Uterus (tissue), 4 donors: ENCODE results near the gene DPPA5. TPM values are rescaled to one million over a fixed set of nuclear protein-coding genes. Genes with fewer than 3 reads are reported as not detected.

Source experiments
- DNase-seq, 2 donors: peaks; one replicate each; pipeline ENCODE4 v3.0.0-alpha.2; 2019 to 2020
- H3K27ac ChIP-seq, 2 donors: fragments of 200-600 bp; sonication (generic); 1 replicate in 1 of 2; 2 replicates in 1 of 2; pipeline ENCODE4 v1.5.1; 2016 to 2018
- H3K27me3 ChIP-seq, 2 donors: fragments of 200-600 bp; sonication (generic); one replicate each; pipeline ENCODE4 v1.5.1; 2018 to 2019; ENCODE audit warnings: control low read depth in 1 of 2
- H3K36me3 ChIP-seq, 2 donors: fragments of 200-600 bp; sonication (generic); one replicate each; pipeline ENCODE4 v1.5.1; 2019; ENCODE audit warnings: control low read depth in 1 of 2
- H3K4me1 ChIP-seq, 2 donors: fragments of 200-600 bp; sonication (generic); one replicate each; pipeline ENCODE4 v1.5.1; 2018 to 2019; ENCODE audit warnings: control low read depth in 1 of 2
- H3K4me3 ChIP-seq, 2 donors: fragments of 200-600 bp; sonication (generic); 1 replicate in 1 of 2; 2 replicates in 1 of 2; pipeline ENCODE4 v1.5.1; 2018 to 2019; ENCODE audit warnings: mild to moderate bottlenecking in 1 of 2
- H3K9me3 ChIP-seq, 2 donors: fragments of 200-600 bp; sonication (generic); one replicate each; pipeline ENCODE4 v1.5.1; 2019; ENCODE audit warnings: control low read depth in 1 of 2
- POLR2A ChIP-seq, 2 donors: fragments of 450-650 bp; IDR thresholded peaks; one replicate each; pipeline ENCODE4 v1.6.1; 2016; ENCODE audit warnings: antibody characterized with exemption in 2 of 2, mild to moderate bottlenecking in 1 of 2, moderate library complexity in 1 of 2
- intact Hi-C: fragments of 100-400 bp; cut with DNase I; formaldehyde crosslinking; loops from one replicate; pipeline ENCODE4 v1.15.1; 2023; ENCODE audit warnings: low total_unique reads
- total RNA-seq, 4 donors: library from RNA; depleted of rRNA in 3 of 4; stranded (reverse); fragments of >200 nt in 3 of 4; gene quantifications; one replicate each; pipeline versions ENCODE4 v1.1.0 to v1.2.4, GENCODE V29; 2014 to 2023
- TF ChIP-seq, protein P1 (sequence below), 4 experiments: fragments of 200-600 bp in 2 of 4; fragments of 450-650 bp in 2 of 4; sonication (generic) in 2 of 4; IDR thresholded peaks; one replicate each; pipeline ENCODE4 v1.5.1; 2016 to 2019; ENCODE audit warnings: antibody characterized with exemption in 4 of 4, mild to moderate bottlenecking in 2 of 4, moderate library complexity in 1 of 4
- donor health status: DM: yes; HTN: yes; CAD: no.

The DPPA5 gene
- total RNA-seq, 4 donors from 2014 or later: not detected

DNA sequence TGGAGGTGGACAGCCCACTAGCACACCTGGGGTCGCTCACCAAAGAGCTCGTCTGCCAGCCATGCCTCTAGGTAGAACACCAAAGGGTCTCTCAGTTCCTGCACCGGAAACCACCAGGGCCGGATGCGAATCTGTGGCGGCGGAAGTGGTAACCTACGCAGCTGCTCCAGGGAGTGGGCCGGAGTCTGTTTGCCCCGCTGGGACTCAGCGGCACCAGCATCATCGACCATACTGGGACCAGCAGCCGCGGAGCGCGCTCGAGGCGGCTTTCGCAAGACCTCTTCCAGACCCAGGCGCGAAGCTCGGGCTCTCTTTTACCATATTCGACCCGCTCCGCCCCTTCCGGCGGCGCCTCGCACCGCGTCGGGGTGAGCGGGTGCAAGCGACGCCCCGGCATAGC is 15.5 kb upstream of the DPPA5 start, which contains the start of gene OOEP:
OOEP (minus strand) TSS at position 335 of the 400 bp plus-strand sequence; CDS start at position 230, 105 bp downstream.
- H3K4me3 ChIP-seq: no peak within 1 kb of the TSS
- no peaks in the 10 kb centered on the region for H3K4me1 ChIP-seq
- H3K27me3 ChIP-seq: no peaks in the 10 kb centered on the region
- intact Hi-C loops: no loop called here
- H3K27ac ChIP-seq: no peak within 1 kb of the TSS
- no peaks in the 10 kb centered on the region for H3K36me3 ChIP-seq
- no peaks in the 10 kb centered on the region for H3K9me3 ChIP-seq
- DNase-seq: no peak
- TF ChIP-seq, protein P1, sequence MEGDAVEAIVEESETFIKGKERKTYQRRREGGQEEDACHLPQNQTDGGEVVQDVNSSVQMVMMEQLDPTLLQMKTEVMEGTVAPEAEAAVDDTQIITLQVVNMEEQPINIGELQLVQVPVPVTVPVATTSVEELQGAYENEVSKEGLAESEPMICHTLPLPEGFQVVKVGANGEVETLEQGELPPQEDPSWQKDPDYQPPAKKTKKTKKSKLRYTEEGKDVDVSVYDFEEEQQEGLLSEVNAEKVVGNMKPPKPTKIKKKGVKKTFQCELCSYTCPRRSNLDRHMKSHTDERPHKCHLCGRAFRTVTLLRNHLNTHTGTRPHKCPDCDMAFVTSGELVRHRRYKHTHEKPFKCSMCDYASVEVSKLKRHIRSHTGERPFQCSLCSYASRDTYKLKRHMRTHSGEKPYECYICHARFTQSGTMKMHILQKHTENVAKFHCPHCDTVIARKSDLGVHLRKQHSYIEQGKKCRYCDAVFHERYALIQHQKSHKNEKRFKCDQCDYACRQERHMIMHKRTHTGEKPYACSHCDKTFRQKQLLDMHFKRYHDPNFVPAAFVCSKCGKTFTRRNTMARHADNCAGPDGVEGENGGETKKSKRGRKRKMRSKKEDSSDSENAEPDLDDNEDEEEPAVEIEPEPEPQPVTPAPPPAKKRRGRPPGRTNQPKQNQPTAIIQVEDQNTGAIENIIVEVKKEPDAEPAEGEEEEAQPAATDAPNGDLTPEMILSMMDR (IDR thresholded peaks at IDR 0.05): no peak
- TF ChIP-seq POLR2A (IDR thresholded peaks at IDR 0.05): no peak

DNA sequence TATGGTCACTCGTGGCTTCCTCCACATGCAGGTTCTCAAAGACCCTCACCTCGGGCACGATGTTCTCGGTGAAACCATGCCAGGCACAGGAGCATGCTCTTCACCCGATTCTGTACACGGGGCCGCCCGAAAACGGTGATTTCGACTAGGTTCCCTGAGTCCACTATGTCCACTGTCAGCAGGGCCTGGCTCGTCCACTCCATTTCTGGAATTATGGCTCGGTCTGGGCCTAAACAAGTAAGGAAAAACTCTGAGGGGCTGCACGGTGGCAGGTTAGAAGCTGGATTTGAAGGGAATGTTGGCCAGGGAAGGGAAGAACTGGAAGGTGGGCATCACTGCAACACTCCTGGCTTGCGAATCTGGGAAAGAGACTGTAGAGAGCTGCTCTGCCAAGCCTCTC is 15.1 kb upstream of the DPPA5 start:
- H3K27ac ChIP-seq: no peak overlapping the region
- no peaks in the 10 kb centered on the region for H3K36me3 ChIP-seq
- H3K9me3 ChIP-seq: no peaks in the 10 kb centered on the region
- no peak for DNase-seq
- TF ChIP-seq POLR2A (IDR thresholded peaks at IDR 0.05): no peak
- TF ChIP-seq, protein P1 (IDR thresholded peaks at IDR 0.05): no peak
- intact Hi-C loops: no loop called here
- H3K27me3 ChIP-seq: no peaks in the 10 kb centered on the region
- H3K4me1 ChIP-seq: no peaks in the 10 kb centered on the region
- H3K4me3 ChIP-seq: no peak overlapping the region

DNA sequence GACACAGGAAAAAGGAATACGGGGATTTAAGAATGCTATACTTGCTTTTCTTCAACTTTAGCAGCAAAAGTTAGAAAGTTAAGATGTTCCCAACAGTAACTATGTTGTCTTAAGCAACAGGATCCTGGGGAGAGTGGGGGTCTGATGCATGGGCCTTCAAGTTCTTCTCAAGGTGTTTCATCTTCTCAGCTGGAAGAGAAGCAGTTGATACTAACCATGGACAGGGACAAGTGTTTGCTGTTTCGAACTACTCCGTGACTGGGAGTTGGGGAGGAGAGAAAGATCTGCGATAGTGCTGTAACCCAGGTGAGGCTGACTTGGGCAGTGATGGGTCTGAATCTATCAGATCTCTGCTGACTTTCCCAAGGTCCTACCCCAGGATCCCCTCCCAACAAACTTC is 14.6 kb upstream of the DPPA5 start:
- H3K27me3 ChIP-seq: no peaks in the 10 kb centered on the region
- H3K36me3 ChIP-seq: no peaks in the 10 kb centered on the region
- no peak overlapping the region for H3K4me3 ChIP-seq
- TF ChIP-seq POLR2A (IDR thresholded peaks at IDR 0.05): no peak
- TF ChIP-seq, protein P1 (IDR thresholded peaks at IDR 0.05): no peak
- H3K9me3 ChIP-seq: no peaks in the 10 kb centered on the region
- H3K4me1 ChIP-seq: no peaks in the 10 kb centered on the region
- H3K27ac ChIP-seq: no peak overlapping the region
- intact Hi-C loops: no loop called here
- no peak for DNase-seq

DNA sequence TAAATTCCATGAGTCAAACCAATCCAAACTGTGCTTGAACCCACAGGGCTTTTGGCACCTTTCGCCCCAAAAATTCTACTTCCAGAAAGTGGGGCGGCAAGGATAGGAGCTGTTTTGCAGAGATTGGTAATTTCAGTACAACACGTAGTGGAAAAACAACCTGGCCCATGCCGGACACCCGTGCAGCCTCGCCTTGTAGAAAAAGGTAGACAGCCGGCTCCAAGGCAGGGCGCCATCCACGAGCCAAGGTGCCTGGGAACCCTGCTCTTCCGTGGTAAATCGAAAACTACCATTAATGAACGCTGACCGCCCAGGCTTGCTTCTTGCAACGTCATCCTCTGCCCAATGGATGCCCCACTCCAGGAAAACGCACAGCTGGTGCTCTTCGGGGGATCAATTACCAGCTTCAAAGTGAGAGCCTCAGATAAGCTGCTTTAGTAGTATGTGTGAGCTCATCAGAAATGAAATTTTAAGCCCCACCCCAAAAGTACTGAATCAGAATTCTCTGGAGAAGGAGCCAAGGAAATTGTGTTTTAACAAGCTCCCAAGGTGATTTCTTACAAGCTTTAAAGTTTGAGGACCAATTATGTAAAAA is 13.8 kb upstream of the DPPA5 start:
- no peak for TF ChIP-seq POLR2A (IDR thresholded peaks at IDR 0.05)
- TF ChIP-seq, protein P1 (IDR thresholded peaks at IDR 0.05): no peak
- H3K9me3 ChIP-seq: no peaks in the 10 kb centered on the region
- intact Hi-C loops: no loop called here
- no peaks in the 10 kb centered on the region for H3K36me3 ChIP-seq
- H3K4me1 ChIP-seq: no peaks in the 10 kb centered on the region
- H3K4me3 ChIP-seq: no peak overlapping the region
- H3K27me3 ChIP-seq: no peaks in the 10 kb centered on the region
- no peak for DNase-seq
- H3K27ac ChIP-seq: no peak overlapping the region

DNA sequence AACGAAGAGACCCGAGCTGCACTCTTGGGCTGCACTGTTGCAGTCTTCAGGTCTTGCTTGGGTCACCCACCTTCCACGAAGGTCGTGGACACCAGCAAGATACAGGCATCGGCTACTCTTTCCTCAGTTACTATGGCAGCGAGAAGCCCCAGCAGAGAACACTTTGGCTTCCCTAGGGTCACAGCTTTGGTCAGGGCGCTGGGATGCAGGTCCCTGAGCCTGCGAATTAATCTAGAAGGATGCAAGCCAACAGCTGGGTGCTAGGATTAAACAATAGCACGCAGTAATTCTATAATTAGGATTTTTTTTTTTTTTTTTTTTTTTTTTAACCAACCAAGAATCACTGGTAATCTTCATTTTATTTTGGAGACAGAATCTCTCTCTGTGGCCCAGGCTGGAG is 10.5 kb upstream of the DPPA5 start:
- Histone ChIP-seq H3K27ac (no peak overlapping the region), H3K27me3 (no peaks in the 10 kb centered on the region), H3K4me1 (no peaks in the 10 kb centered on the region), H3K4me3 (no peak overlapping the region), H3K9me3 (no peaks in the 10 kb centered on the region), H3K36me3 (no peaks in the 10 kb centered on the region)
- TF ChIP-seq, protein P1 (IDR thresholded peaks at IDR 0.05): no peak
- intact Hi-C loops: no loop called here
- DNase-seq: no peak
